ENCODE data around the gene INSM1.

DNA sequence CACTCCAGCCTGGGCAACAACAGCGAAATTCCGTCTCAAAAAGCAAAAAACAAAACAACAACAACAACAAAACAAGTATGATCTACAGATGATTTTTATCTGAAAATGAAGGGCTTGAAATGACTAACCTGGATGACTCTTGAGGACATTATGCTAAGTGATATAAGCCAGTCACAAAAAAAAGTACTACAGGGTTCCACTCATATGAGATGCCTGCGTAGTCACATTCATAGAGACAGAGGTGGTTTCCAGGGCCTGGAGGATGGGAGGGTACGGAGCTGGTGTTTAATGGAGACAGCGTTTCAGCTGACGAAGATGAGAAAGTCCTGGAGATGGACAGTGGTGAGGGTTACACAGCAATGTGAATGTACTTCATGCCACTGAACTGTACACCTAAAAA lies 8.3 kb upstream of the INSM1 start:
- TF ChIP-seq, protein P1, sequence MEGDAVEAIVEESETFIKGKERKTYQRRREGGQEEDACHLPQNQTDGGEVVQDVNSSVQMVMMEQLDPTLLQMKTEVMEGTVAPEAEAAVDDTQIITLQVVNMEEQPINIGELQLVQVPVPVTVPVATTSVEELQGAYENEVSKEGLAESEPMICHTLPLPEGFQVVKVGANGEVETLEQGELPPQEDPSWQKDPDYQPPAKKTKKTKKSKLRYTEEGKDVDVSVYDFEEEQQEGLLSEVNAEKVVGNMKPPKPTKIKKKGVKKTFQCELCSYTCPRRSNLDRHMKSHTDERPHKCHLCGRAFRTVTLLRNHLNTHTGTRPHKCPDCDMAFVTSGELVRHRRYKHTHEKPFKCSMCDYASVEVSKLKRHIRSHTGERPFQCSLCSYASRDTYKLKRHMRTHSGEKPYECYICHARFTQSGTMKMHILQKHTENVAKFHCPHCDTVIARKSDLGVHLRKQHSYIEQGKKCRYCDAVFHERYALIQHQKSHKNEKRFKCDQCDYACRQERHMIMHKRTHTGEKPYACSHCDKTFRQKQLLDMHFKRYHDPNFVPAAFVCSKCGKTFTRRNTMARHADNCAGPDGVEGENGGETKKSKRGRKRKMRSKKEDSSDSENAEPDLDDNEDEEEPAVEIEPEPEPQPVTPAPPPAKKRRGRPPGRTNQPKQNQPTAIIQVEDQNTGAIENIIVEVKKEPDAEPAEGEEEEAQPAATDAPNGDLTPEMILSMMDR (IDR thresholded peaks at IDR 0.05; ENCODE audit: low read length), result no peak
- TF ChIP-seq EZH2 (optimal IDR thresholded peaks at IDR 0.05; ENCODE audit: low read depth, low read length) (no peak), EZH2phosphoT487 (IDR thresholded peaks at IDR 0.05; ENCODE audit: low read length) (no peak)

Measured in MM.1S (cell line).